NB4 (cell line): ENCODE measurements around the gene MCM5.

ENCODE experiments used
- DNase-seq: peaks from one replicate; pipeline ENCODE4 v3.0.0; 2010; ENCODE audit warnings: low read depth
- H3K4me3 ChIP-seq: one replicate; pipeline ENCODE4 v1.5.1; 2011; ENCODE audit warnings: mild to moderate bottlenecking, low read depth, low read length, moderate library complexity
- CTCF ChIP-seq: IDR thresholded peaks from one replicate; pipeline ENCODE4 v1.5.1; 2012; ENCODE audit warnings: low read depth, low read length
- MAX ChIP-seq: IDR thresholded peaks from 2 replicates; pipeline ENCODE4 v1.6.1; 2011; ENCODE audit warnings: low read depth, low read length
- MYC ChIP-seq: IDR thresholded peaks from 2 replicates; pipeline ENCODE4 v1.6.1; 2011; ENCODE audit warnings: low read depth, low read length
- POLR2A ChIP-seq: IDR thresholded peaks from 2 replicates; pipeline ENCODE4 v1.6.1; 2011; ENCODE audit warnings: mild to moderate bottlenecking; ENCODE audit not compliant: insufficient read length; ENCODE audit errors: extremely low read depth

The MCM5 gene

GRCh38 chr22:35409783-35410662 is 10.1 kb downstream of the MCM5 start:
- DNase-seq, result peak; percentile 93
- peak; percentile 91 for TF ChIP-seq MAX
- no peak for TF ChIP-seq POLR2A
- peak; percentile 81 for TF ChIP-seq MYC
- no peak for TF ChIP-seq CTCF
- no peak overlapping the region for H3K4me3 ChIP-seq

GRCh38 chr22:35410663-35411034 is 10.7 kb downstream of the MCM5 start:
- no peak for DNase-seq
- no peak overlapping the region for H3K4me3 ChIP-seq

GRCh38 chr22:35411102-35411501 is 11.2 kb downstream of the MCM5 start:
- no peak for TF ChIP-seq POLR2A
- no peak for TF ChIP-seq MYC
- TF ChIP-seq MAX, result no peak
- no peak for TF ChIP-seq CTCF
- no peak for DNase-seq
- H3K4me3 ChIP-seq, result no peak overlapping the region

More at GRCh38 chr22:35410663-35411034, 10.7 kb downstream of the MCM5 start:
- TF ChIP-seq CTCF (no peak), MAX (no peak)

- no peak for TF ChIP-seq CTCF
- no peak for TF ChIP-seq MYC
- no peak for TF ChIP-seq POLR2A
- no peak for TF ChIP-seq MAX
- H3K4me3 ChIP-seq, result no peak overlapping the region
- no peak for DNase-seq
Measured at GRCh38 chr22:35413624-35414023, 13.7 kb downstream of the MCM5 start.

GRCh38 chr22:35417606-35418005 is 17.7 kb downstream of the MCM5 start:
- no peak for TF ChIP-seq CTCF
- TF ChIP-seq POLR2A, result no peak
- no peak for TF ChIP-seq MYC
- TF ChIP-seq MAX, result no peak
- H3K4me3 ChIP-seq, result no peak overlapping the region
- no peak for DNase-seq

- TF ChIP-seq MYC (no peak), CTCF (no peak), POLR2A (no peak), MAX (no peak)
- no peak for DNase-seq
- H3K4me3 ChIP-seq, result no peak overlapping the region
Measured at GRCh38 chr22:35418088-35418487, 18.1 kb downstream of the MCM5 start.
